Measurements from ENCODE around the gene PFKL.

Gene PFKL

GRCh38 chr21:44347911-44348451 is 48.1 kb downstream of the PFKL start:
- TF ChIP-seq GABPA (IDR thresholded peaks at IDR 0.05; ENCODE audit: low read depth): no peak
- no peak for TF ChIP-seq SPI1 (IDR thresholded peaks at IDR 0.05; ENCODE audit: borderline replicate concordance, low read depth)
- TF ChIP-seq REST (IDR thresholded peaks at IDR 0.05; ENCODE audit: insufficient replicate concordance, low read depth): no peak
- TF ChIP-seq POLR2AphosphoS5 (IDR thresholded peaks at IDR 0.05; ENCODE audit: low read depth): no peak
- TF ChIP-seq CTCF (IDR thresholded peaks at IDR 0.05; ENCODE audit: insufficient read depth, low read length): no peak
- Histone ChIP-seq H3K4me3 (replicated peaks; ENCODE audit: insufficient read depth, low read length) (no peak overlapping the region), H3K27ac (replicated peaks) (no peak overlapping the region), H3K27me3 (ENCODE audit: insufficient read depth, poor library complexity, severe bottlenecking) (no peaks in the 10 kb centered on the region)
- DNase-seq (ENCODE audit: low read depth in 1 of 2, low spot score in 1 of 2): no peak

GRCh38 chr21:44348861-44349260 is 49.0 kb downstream of the PFKL start:
- Histone ChIP-seq H3K4me3 (replicated peaks; ENCODE audit: insufficient read depth, low read length) (peak overlapping the region; percentile 39; the same call in 1 of the 2 replicates), H3K27me3 (ENCODE audit: insufficient read depth, poor library complexity, severe bottlenecking) (no peaks in the 10 kb centered on the region), H3K27ac (replicated peaks) (no peak overlapping the region)
- TF ChIP-seq POLR2AphosphoS5 (IDR thresholded peaks at IDR 0.05; ENCODE audit: low read depth): no peak
- no peak for DNase-seq (ENCODE audit: low read depth in 1 of 2, low spot score in 1 of 2)

- Histone ChIP-seq H3K4me3 (replicated peaks; ENCODE audit: insufficient read depth, low read length) (peak overlapping the region; percentile 39), H3K27ac (replicated peaks) (peak overlapping the region; percentile 67), H3K27me3 (ENCODE audit: insufficient read depth, poor library complexity, severe bottlenecking) (no peaks in the 10 kb centered on the region)
- no peak for TF ChIP-seq GABPA (IDR thresholded peaks at IDR 0.05; ENCODE audit: low read depth)
- no peak for TF ChIP-seq POLR2AphosphoS5 (IDR thresholded peaks at IDR 0.05; ENCODE audit: low read depth)
- no peak for TF ChIP-seq CTCF (IDR thresholded peaks at IDR 0.05; ENCODE audit: insufficient read depth, low read length)
- TF ChIP-seq SPI1 (IDR thresholded peaks at IDR 0.05; ENCODE audit: borderline replicate concordance, low read depth): no peak
- TF ChIP-seq REST (IDR thresholded peaks at IDR 0.05; ENCODE audit: insufficient replicate concordance, low read depth): no peak
- DNase-seq (ENCODE audit: low read depth in 1 of 2, low spot score in 1 of 2): no peak
These were observed 49.6 kb downstream of the PFKL start for GRCh38 chr21:44349416-44349846.

GRCh38 chr21:44349847-44350772 is 50.3 kb downstream of the PFKL start:
- TF ChIP-seq GABPA (IDR thresholded peaks at IDR 0.05; ENCODE audit: low read depth): no peak
- TF ChIP-seq REST (IDR thresholded peaks at IDR 0.05; ENCODE audit: insufficient replicate concordance, low read depth): no peak
- TF ChIP-seq SPI1 (IDR thresholded peaks at IDR 0.05; ENCODE audit: borderline replicate concordance, low read depth): no peak
- TF ChIP-seq POLR2AphosphoS5 (IDR thresholded peaks at IDR 0.05; ENCODE audit: low read depth): no peak
- TF ChIP-seq CTCF (IDR thresholded peaks at IDR 0.05; ENCODE audit: insufficient read depth, low read length): no peak
- Histone ChIP-seq H3K27me3 (ENCODE audit: insufficient read depth, poor library complexity, severe bottlenecking) (no peaks in the 10 kb centered on the region), H3K4me3 (replicated peaks; ENCODE audit: insufficient read depth, low read length) (peak overlapping the region; percentile 39), H3K27ac (replicated peaks) (peak overlapping the region; percentile 99)
- no peak for DNase-seq (ENCODE audit: low read depth in 1 of 2, low spot score in 1 of 2)

Measured in HL-60 (cell line).